H9 (cell line): ENCODE data around the gene EXOC2. TPM values are rescaled to one million over a fixed set of nuclear protein-coding genes. Genes with fewer than 3 reads are reported as not detected.

Experiments used
- DNase-seq: peaks from one replicate; pipeline ENCODE4 v3.0.0-alpha.2; 2017
- H2AFZ ChIP-seq: one replicate; pipeline ENCODE4 v1.6.1; 2013; ENCODE audit warnings: mild to moderate bottlenecking, low read length, control low read depth, moderate library complexity
- H2AK5ac ChIP-seq: 2 replicates; pipeline ENCODE4 v1.6.1; 2013; ENCODE audit warnings: low read length, control low read depth, mixed read lengths; ENCODE audit not compliant: insufficient read length
- H2BK120ac ChIP-seq: one replicate; pipeline ENCODE4 v1.6.1; 2013; ENCODE audit warnings: low read depth, mild to moderate bottlenecking, low read length, control low read depth, inconsistent platforms; ENCODE audit not compliant: poor library complexity, severe bottlenecking
- H2BK12ac ChIP-seq: 2 replicates; pipeline ENCODE4 v1.6.1; 2013; ENCODE audit warnings: low read length, control low read depth, mixed read lengths, low read depth; ENCODE audit not compliant: insufficient read length
- H2BK15ac ChIP-seq: 2 replicates; pipeline ENCODE4 v1.6.1; 2013; ENCODE audit warnings: low read depth, low read length, control low read depth
- H2BK20ac ChIP-seq: one replicate; pipeline ENCODE4 v1.6.1; 2013; ENCODE audit warnings: low read depth, mild to moderate bottlenecking, low read length, control low read depth, inconsistent platforms; ENCODE audit not compliant: poor library complexity, severe bottlenecking
- H2BK5ac ChIP-seq: 2 replicates; pipeline ENCODE4 v1.6.1; 2013; ENCODE audit warnings: low read length, control low read depth, mixed read lengths; ENCODE audit not compliant: insufficient read length
- H3K14ac ChIP-seq: 2 replicates; pipeline ENCODE4 v1.6.1; 2013; ENCODE audit warnings: low read length, control low read depth; ENCODE audit not compliant: insufficient read depth
- H3K18ac ChIP-seq: 2 replicates; pipeline ENCODE4 v1.6.1; 2013; ENCODE audit warnings: low read depth, mild to moderate bottlenecking, mixed read lengths, low read length, control low read depth; ENCODE audit not compliant: insufficient read length
- H3K23ac ChIP-seq: 2 replicates; pipeline ENCODE4 v1.6.1; 2013; ENCODE audit warnings: low read length, control low read depth, mixed read lengths, low read depth; ENCODE audit not compliant: insufficient read length
- H3K23me2 ChIP-seq: 2 replicates; pipeline ENCODE4 v1.6.1; 2013; ENCODE audit warnings: low read depth, mild to moderate bottlenecking, mixed read lengths, low read length, control low read depth; ENCODE audit not compliant: insufficient read length, poor library complexity, severe bottlenecking
- H3K27ac ChIP-seq: 2 replicates; pipeline ENCODE4 v1.5.1; 2013; ENCODE audit warnings: low read length, control low read depth, mixed read lengths, low read depth; ENCODE audit not compliant: insufficient read length
- H3K27me3 ChIP-seq: 2 replicates; pipeline ENCODE4 v1.6.1; 2013; ENCODE audit warnings: low read length, control low read depth, inconsistent platforms; ENCODE audit not compliant: insufficient read depth
- H3K4ac ChIP-seq: 2 replicates; pipeline ENCODE4 v1.6.1; 2013; ENCODE audit warnings: low read depth, mild to moderate bottlenecking, control low read depth, inconsistent platforms, low read length, moderate library complexity
- H3K4me1 ChIP-seq: 2 replicates; pipeline ENCODE4 v1.6.1; 2013; ENCODE audit warnings: low read length, control low read depth, inconsistent platforms; ENCODE audit not compliant: insufficient read depth
- H3K4me2 ChIP-seq: 2 replicates; pipeline ENCODE4 v1.6.1; 2013; ENCODE audit warnings: low read length, control low read depth, mixed read lengths; ENCODE audit not compliant: insufficient read length, insufficient read depth
- H3K56ac ChIP-seq: 2 replicates; pipeline ENCODE4 v1.6.1; 2013; ENCODE audit warnings: low read depth, mild to moderate bottlenecking, mixed read lengths, low read length, control low read depth; ENCODE audit not compliant: insufficient read length
- H3K79me1 ChIP-seq: 2 replicates; pipeline ENCODE4 v1.6.1; 2013; ENCODE audit warnings: low read depth, mild to moderate bottlenecking, moderate library complexity, low read length, control low read depth, inconsistent platforms; ENCODE audit not compliant: insufficient read depth, poor library complexity, severe bottlenecking
- H3K79me2 ChIP-seq: 2 replicates; pipeline ENCODE4 v1.6.1; 2013; ENCODE audit warnings: low read length, control low read depth, inconsistent platforms; ENCODE audit not compliant: insufficient read depth
- H3K9ac ChIP-seq: 2 replicates; pipeline ENCODE4 v1.6.1; 2013; ENCODE audit warnings: low read length, control low read depth, mixed read lengths; ENCODE audit not compliant: insufficient read length; ENCODE audit errors: extremely low read depth
- H3K9me3 ChIP-seq: one replicate; pipeline ENCODE4 v1.6.1; 2013; ENCODE audit warnings: low read depth, low read length, inconsistent platforms; ENCODE audit not compliant: control insufficient read depth
- H3T11ph ChIP-seq: one replicate; pipeline ENCODE4 v1.6.1; 2013; ENCODE audit warnings: mild to moderate bottlenecking, low read length, control low read depth, inconsistent platforms
- H4K20me1 ChIP-seq: one replicate; pipeline ENCODE4 v1.6.1; 2013; ENCODE audit not compliant: control insufficient read depth, insufficient read length, insufficient read depth
- H4K5ac ChIP-seq: 2 replicates; pipeline ENCODE4 v1.6.1; 2013; ENCODE audit warnings: low read depth, mild to moderate bottlenecking, mixed read lengths, low read length, control low read depth; ENCODE audit not compliant: insufficient read length
- H4K8ac ChIP-seq: replicated peaks from 2 replicates; pipeline ENCODE4 v1.6.1; 2013; ENCODE audit warnings: low read length, control low read depth, mixed read lengths, low read depth; ENCODE audit not compliant: insufficient read length
- H4K91ac ChIP-seq: 2 replicates; pipeline ENCODE4 v1.6.1; 2013; ENCODE audit warnings: low read depth, mild to moderate bottlenecking, moderate library complexity, mixed read lengths, low read length, control low read depth; ENCODE audit not compliant: insufficient read length
- H3K27ac Mint-ChIP-seq, 3 experiments: 2 replicates in 2 of 3; 3 replicates in 1 of 3; pipeline ENCODE4 v1.8.0; 2020 to 2021; ENCODE audit warnings: mixed read lengths in 3 of 3, mild to moderate bottlenecking in 1 of 3, moderate library complexity in 1 of 3
- H3K27me3 Mint-ChIP-seq: 2 replicates; pipeline ENCODE4 v1.8.0; 2021; ENCODE audit warnings: low read depth, mild to moderate bottlenecking, moderate library complexity, mixed read lengths
- H3K36me3 Mint-ChIP-seq, 3 experiments: 2 replicates in 2 of 3; 3 replicates in 1 of 3; pipeline ENCODE4 v1.8.0; 2020 to 2021; ENCODE audit warnings: low read depth in 3 of 3, mixed read lengths in 3 of 3; ENCODE audit not compliant: insufficient read depth in 1 of 3
- H3K4me1 Mint-ChIP-seq, 2 experiments: 2 replicates each; pipeline ENCODE4 v1.8.0; 2020; ENCODE audit warnings: mixed read lengths in 2 of 2
- H3K4me3 Mint-ChIP-seq, 2 experiments: 2 replicates in 1 of 2; 3 replicates in 1 of 2; pipeline ENCODE4 v1.8.0; 2020 to 2021; ENCODE audit warnings: mild to moderate bottlenecking in 2 of 2, mixed read lengths in 2 of 2, moderate library complexity in 1 of 2
- H3K9me3 Mint-ChIP-seq, 2 experiments: 2 replicates in 1 of 2; 3 replicates in 1 of 2; pipeline ENCODE4 v1.8.0; 2020; ENCODE audit warnings: mild to moderate bottlenecking in 2 of 2, mixed read lengths in 2 of 2, moderate library complexity in 1 of 2
- WGBS: extraction: QIAGEN DNeasy Blood & Tissue Kit; methylation state at CpG from one replicate; pipeline ENCODE4 v1.1.7; 2013; ENCODE audit warnings: missing lambda C conversion rate, low lambda C conversion rate, mixed read lengths; ENCODE audit not compliant: insufficient read length; ENCODE audit errors: extremely low coverage; 5-methylcytosine and 5-hydroxymethylcytosine counted together
- total RNA-seq: library from RNA; stranded (reverse); gene quantifications from 2 replicates; pipeline ENCODE4 v1.2.1, GENCODE V29; 2021
- TF ChIP-seq, protein P1 (sequence below): fragments of 200-600 bp; sonication (generic); conservative IDR thresholded peaks from 3 replicates; pipeline ENCODE4 v1.8.0; 2021; ENCODE audit warnings: antibody characterized with exemption, mild to moderate bottlenecking

EXOC2 gene
- total RNA-seq, 1 experiment from 2014 or later = 29.9 TPM

DNA sequence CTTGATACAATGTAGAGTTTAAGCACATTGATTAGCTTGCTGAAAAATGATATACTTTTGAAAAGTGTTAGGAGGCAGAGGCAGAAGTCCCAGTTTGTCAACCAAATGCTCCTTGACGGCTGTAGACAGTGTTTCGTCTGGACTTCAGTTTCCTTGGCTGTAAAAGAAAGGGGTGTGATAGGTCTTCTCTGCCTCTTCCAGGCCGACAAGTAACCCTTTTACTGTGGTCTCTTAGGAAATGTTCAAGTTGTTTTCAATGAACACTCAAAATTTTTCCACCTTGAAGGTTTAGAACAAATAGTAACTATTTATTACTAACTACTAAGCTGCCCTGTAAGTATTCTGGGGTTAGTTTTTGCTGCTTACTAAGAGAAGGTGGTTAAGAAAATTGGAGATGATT is 179.0 kb downstream of the EXOC2 start:
- H2BK12ac ChIP-seq = no peak overlapping the region
- no peak overlapping the region for H4K8ac ChIP-seq
- no peak overlapping the region for H2BK120ac ChIP-seq
- no peaks in the 10 kb centered on the region; the same call in 1 of the 2 replicates for H3K79me2 ChIP-seq
- H3T11ph ChIP-seq = no peak overlapping the region
- no peak overlapping the region for H2BK20ac ChIP-seq
- no peaks in the 10 kb centered on the region for H4K20me1 ChIP-seq
- no peak overlapping the region for H3K14ac ChIP-seq
- no peak overlapping the region for H2BK5ac ChIP-seq
- H3K4me3 Mint-ChIP-seq = no peak overlapping the region
- H2BK15ac ChIP-seq = no peak overlapping the region
- peaks cover 10 to 13% of the 10 kb centered on the region in 2 experiments for H3K9me3 Mint-ChIP-seq
- no peaks in the 10 kb centered on the region for H3K4me1 ChIP-seq
- no peak overlapping the region for H3K18ac ChIP-seq
- H3K23ac ChIP-seq = no peak overlapping the region
- no peaks in the 10 kb centered on the region for H3K27me3 Mint-ChIP-seq
- H2AFZ ChIP-seq = no peak overlapping the region
- peaks cover 11 to 14% (median 12%) of the 10 kb centered on the region in 3 experiments for H3K36me3 Mint-ChIP-seq
- no peaks in the 10 kb centered on the region for H3K27me3 ChIP-seq
- WGBS = no CpG with 5 or more reads among the region's 3 CpGs
- no peak for DNase-seq
- H3K56ac ChIP-seq = no peak overlapping the region
- no peaks in the 10 kb centered on the region for H3K23me2 ChIP-seq
- TF ChIP-seq, protein P1, sequence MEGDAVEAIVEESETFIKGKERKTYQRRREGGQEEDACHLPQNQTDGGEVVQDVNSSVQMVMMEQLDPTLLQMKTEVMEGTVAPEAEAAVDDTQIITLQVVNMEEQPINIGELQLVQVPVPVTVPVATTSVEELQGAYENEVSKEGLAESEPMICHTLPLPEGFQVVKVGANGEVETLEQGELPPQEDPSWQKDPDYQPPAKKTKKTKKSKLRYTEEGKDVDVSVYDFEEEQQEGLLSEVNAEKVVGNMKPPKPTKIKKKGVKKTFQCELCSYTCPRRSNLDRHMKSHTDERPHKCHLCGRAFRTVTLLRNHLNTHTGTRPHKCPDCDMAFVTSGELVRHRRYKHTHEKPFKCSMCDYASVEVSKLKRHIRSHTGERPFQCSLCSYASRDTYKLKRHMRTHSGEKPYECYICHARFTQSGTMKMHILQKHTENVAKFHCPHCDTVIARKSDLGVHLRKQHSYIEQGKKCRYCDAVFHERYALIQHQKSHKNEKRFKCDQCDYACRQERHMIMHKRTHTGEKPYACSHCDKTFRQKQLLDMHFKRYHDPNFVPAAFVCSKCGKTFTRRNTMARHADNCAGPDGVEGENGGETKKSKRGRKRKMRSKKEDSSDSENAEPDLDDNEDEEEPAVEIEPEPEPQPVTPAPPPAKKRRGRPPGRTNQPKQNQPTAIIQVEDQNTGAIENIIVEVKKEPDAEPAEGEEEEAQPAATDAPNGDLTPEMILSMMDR = no peak
- H3K4ac ChIP-seq = no peak overlapping the region
- no peak overlapping the region for H3K4me2 ChIP-seq
- no peak overlapping the region for H4K91ac ChIP-seq
- no peak overlapping the region for H3K27ac Mint-ChIP-seq
- no peak overlapping the region for H4K5ac ChIP-seq
- peaks cover 14% of the 10 kb centered on the region in 2 experiments for H3K4me1 Mint-ChIP-seq
- H3K9ac ChIP-seq = no peak overlapping the region
- H3K9me3 ChIP-seq = no peaks in the 10 kb centered on the region
- H3K27ac ChIP-seq = no peak overlapping the region
- H2AK5ac ChIP-seq = no peak overlapping the region
- no peaks in the 10 kb centered on the region for H3K79me1 ChIP-seq
